Measurements from ENCODE around the gene AGBL1.
"Not testable (repeated sequence)": the region's sequence is repeated elsewhere in the genome, so short reads cannot be mapped to it uniquely, and the experiment has no call there.

The AGBL1 gene

GRCh38 chr15:86411916-86412315 lies 332.2 kb downstream of the AGBL1 start:
- no peak for DNase-seq

GRCh38 chr15:86413191-86413590 lies 333.5 kb downstream of the AGBL1 start:
- no peak for DNase-seq

- no peak for DNase-seq
Observed at GRCh38 chr15:86425746-86426145, 346.1 kb downstream of the AGBL1 start.

- DNase-seq: no peak
Observed at GRCh38 chr15:86432861-86433260, 353.2 kb downstream of the AGBL1 start.

GRCh38 chr15:86433983-86434382 lies 354.3 kb downstream of the AGBL1 start:
- no peak for DNase-seq

- no peak for DNase-seq
Observed at GRCh38 chr15:86439614-86440013, 359.9 kb downstream of the AGBL1 start.

- no peak for DNase-seq
Observed at GRCh38 chr15:86444527-86444926, 364.9 kb downstream of the AGBL1 start.

- no peak for DNase-seq
Observed at GRCh38 chr15:86445579-86446252, 366.0 kb downstream of the AGBL1 start.

- no peak for DNase-seq
Observed at GRCh38 chr15:86446253-86446640, 366.6 kb downstream of the AGBL1 start.

GRCh38 chr15:86465470-86466039 lies 385.9 kb downstream of the AGBL1 start:
- not testable (repeated sequence) for DNase-seq

GRCh38 chr15:86481720-86482119 lies 402.0 kb downstream of the AGBL1 start:
- no peak for DNase-seq

GRCh38 chr15:86483936-86484335 lies 404.3 kb downstream of the AGBL1 start:
- DNase-seq: no peak

GRCh38 chr15:86488046-86488445 lies 408.4 kb downstream of the AGBL1 start:
- DNase-seq: no peak

- no peak for DNase-seq
Observed at GRCh38 chr15:86489981-86490380, 410.3 kb downstream of the AGBL1 start.

GRCh38 chr15:86491118-86491517 lies 411.4 kb downstream of the AGBL1 start:
- DNase-seq: no peak

GRCh38 chr15:86493884-86494283 lies 414.2 kb downstream of the AGBL1 start:
- no peak for DNase-seq

- no peak for DNase-seq
Observed at GRCh38 chr15:86494475-86494874, 414.8 kb downstream of the AGBL1 start.

- DNase-seq: no peak
Observed at GRCh38 chr15:86502301-86502700, 422.6 kb downstream of the AGBL1 start.

- no peak for DNase-seq
Observed at GRCh38 chr15:86505951-86506350, 426.3 kb downstream of the AGBL1 start.

GRCh38 chr15:86506401-86506800 lies 426.7 kb downstream of the AGBL1 start:
- DNase-seq: no peak

GRCh38 chr15:86515625-86516024 lies 436.0 kb downstream of the AGBL1 start:
- DNase-seq: no peak

GRCh38 chr15:86522721-86523120 lies 443.1 kb downstream of the AGBL1 start:
- DNase-seq: no peak

GRCh38 chr15:86526938-86527690 lies 447.4 kb downstream of the AGBL1 start:
- DNase-seq: no peak

GRCh38 chr15:86528094-86528493 lies 448.4 kb downstream of the AGBL1 start:
- not testable (repeated sequence) for DNase-seq

Measured in hematopoietic multipotent progenitor cell treated with erythropoietin and hydrocortisone succinate and interleukin-3 and kit ligand, for 6 days (in vitro differentiated cells).